ENCODE measurements around the gene PHYHD1. TPM values are rescaled to one million over a fixed set of nuclear protein-coding genes. Genes with fewer than 3 reads are reported as not detected.

Gene PHYHD1
- total and polyA plus RNA-seq, 5 donors from 2014 or later, result 0.40 to 0.60 (median 0.52) TPM; not detected in 2

GRCh38 chr9:128979111-128979510, 58.3 kb downstream of the PHYHD1 start:
- Histone ChIP-seq H3K36me3 (ENCODE audit: control insufficient read depth, insufficient read depth, low read length) (peaks cover 85% of the 10 kb centered on the region), H3K4me3 (ENCODE audit: low read depth, low read length) (no peak overlapping the region), H3K27ac (ENCODE audit: insufficient read depth, low read length, poor library complexity, severe bottlenecking) (no peak overlapping the region), H3K9me3 (ENCODE audit: control insufficient read depth in 2 of 2, low read length in 2 of 2) (no peaks in the 10 kb centered on the region), H3K4me1 (ENCODE audit: control insufficient read depth, insufficient read depth, low read length, poor library complexity, severe bottlenecking) (no peaks in the 10 kb centered on the region), H3K27me3 (ENCODE audit: control insufficient read depth, insufficient read depth, low read length) (no peaks in the 10 kb centered on the region)
- no peak for DNase-seq
- Mint-ChIP-seq H3K4me3 (peak overlapping the region in 1 of 4 donors; percentile 82), H3K36me3 (peaks cover 59% of the 10 kb centered on the region), H3K27ac (no peak overlapping the region), H3K4me1 (no peaks in the 10 kb centered on the region), H3K27me3 (no peaks in the 10 kb centered on the region), H3K9me3 (no peaks in the 10 kb centered on the region)
- ATAC-seq (ENCODE audit: low read depth in 2 of 2), result no peak

- H3K27ac Mint-ChIP-seq, result no peak overlapping the region
- H3K36me3 ChIP-seq (ENCODE audit: control insufficient read depth, insufficient read depth, low read length), result peaks cover 94% of the 10 kb centered on the region
- ATAC-seq (ENCODE audit: low read depth in 2 of 2) (no peak), DNase-seq (no peak)
- no peak overlapping the region for H3K27ac ChIP-seq (ENCODE audit: insufficient read depth, low read length, poor library complexity, severe bottlenecking)
- no peaks in the 10 kb centered on the region for H3K9me3 ChIP-seq (ENCODE audit: control insufficient read depth in 2 of 2, low read length in 2 of 2)
- peaks cover 76% of the 10 kb centered on the region for H3K36me3 Mint-ChIP-seq
- H3K4me3 Mint-ChIP-seq, result no peak overlapping the region
- no peaks in the 10 kb centered on the region for H3K9me3 Mint-ChIP-seq
- no peaks in the 10 kb centered on the region for H3K27me3 Mint-ChIP-seq
- H3K27me3 ChIP-seq (ENCODE audit: control insufficient read depth, insufficient read depth, low read length), result no peaks in the 10 kb centered on the region
- H3K4me1 Mint-ChIP-seq, result no peaks in the 10 kb centered on the region
- H3K4me3 ChIP-seq (ENCODE audit: low read depth, low read length), result no peak overlapping the region
- H3K4me1 ChIP-seq (ENCODE audit: control insufficient read depth, insufficient read depth, low read length, poor library complexity, severe bottlenecking), result no peaks in the 10 kb centered on the region
Observed at GRCh38 chr9:128983536-128983935, 62.8 kb downstream of the PHYHD1 start.

GRCh38 chr9:128986671-128987070, 65.9 kb downstream of the PHYHD1 start:
- Mint-ChIP-seq H3K9me3 (no peaks in the 10 kb centered on the region), H3K27ac (no peak overlapping the region), H3K4me3 (no peak overlapping the region), H3K27me3 (peaks cover 4% of the 10 kb centered on the region), H3K36me3 (peaks cover 58% of the 10 kb centered on the region), H3K4me1 (no peaks in the 10 kb centered on the region)
- Histone ChIP-seq H3K4me3 (ENCODE audit: low read depth, low read length) (no peak overlapping the region), H3K27me3 (ENCODE audit: control insufficient read depth, insufficient read depth, low read length) (no peaks in the 10 kb centered on the region), H3K27ac (ENCODE audit: insufficient read depth, low read length, poor library complexity, severe bottlenecking) (no peak overlapping the region), H3K36me3 (ENCODE audit: control insufficient read depth, insufficient read depth, low read length) (peaks cover 73% of the 10 kb centered on the region), H3K9me3 (ENCODE audit: control insufficient read depth in 2 of 2, low read length in 2 of 2) (no peaks in the 10 kb centered on the region), H3K4me1 (ENCODE audit: control insufficient read depth, insufficient read depth, low read length, poor library complexity, severe bottlenecking) (no peaks in the 10 kb centered on the region)
- no peak for DNase-seq
- no peak for ATAC-seq (ENCODE audit: low read depth in 2 of 2)

- DNase-seq, result no peak
- Mint-ChIP-seq H3K4me3 (no peak overlapping the region), H3K9me3 (no peaks in the 10 kb centered on the region), H3K27ac (peak overlapping the region in 1 of 3 donors; percentile 76), H3K4me1 (no peaks in the 10 kb centered on the region), H3K27me3 (peaks cover 4% of the 10 kb centered on the region), H3K36me3 (peaks cover 52% of the 10 kb centered on the region)
- Histone ChIP-seq H3K4me1 (ENCODE audit: control insufficient read depth, insufficient read depth, low read length, poor library complexity, severe bottlenecking) (no peaks in the 10 kb centered on the region), H3K27ac (ENCODE audit: insufficient read depth, low read length, poor library complexity, severe bottlenecking) (no peak overlapping the region), H3K27me3 (ENCODE audit: control insufficient read depth, insufficient read depth, low read length) (no peaks in the 10 kb centered on the region), H3K9me3 (ENCODE audit: control insufficient read depth in 2 of 2, low read length in 2 of 2) (no peaks in the 10 kb centered on the region), H3K4me3 (ENCODE audit: low read depth, low read length) (no peak overlapping the region), H3K36me3 (ENCODE audit: control insufficient read depth, insufficient read depth, low read length) (peaks cover 71% of the 10 kb centered on the region)
- ATAC-seq (ENCODE audit: low read depth in 2 of 2), result no peak
Observed at GRCh38 chr9:128987805-128988204, 67.0 kb downstream of the PHYHD1 start.

Other genes with a start within 250 kb of the PHYHD1 start
- gene SET, start 231.8 kb upstream of the PHYHD1 start, total RNA-seq, result 226 TPM
- gene SET, start 231.8 kb upstream of the PHYHD1 start, polyA plus RNA-seq, result 100 to 1,000 TPM; 123 to 200 (median 154) TPM
- gene PKN3, start 218.5 kb upstream of the PHYHD1 start, total RNA-seq, result 2.6 TPM
- gene PKN3, start 218.5 kb upstream of the PHYHD1 start, polyA plus RNA-seq, result under 1 TPM in 3 of 4 donors, not detected in 1; 0.69 to 0.96 (median 0.70) TPM
- 25.1 TPM for gene ZDHHC12, start 196.9 kb upstream of the PHYHD1 start, total RNA-seq
- 10 to 100 TPM; 49.4 to 59.8 (median 54.3) TPM for gene ZDHHC12, start 196.9 kb upstream of the PHYHD1 start, polyA plus RNA-seq
- 44.7 TPM for gene ZER1, start 149.1 kb upstream of the PHYHD1 start, total RNA-seq
- gene ZER1, start 149.1 kb upstream of the PHYHD1 start, polyA plus RNA-seq, result 10 to 100 TPM; 31.9 to 44.2 (median 37.1) TPM
- gene TBC1D13, start 133.7 kb upstream of the PHYHD1 start, total RNA-seq, result 24.3 TPM
- gene TBC1D13, start 133.7 kb upstream of the PHYHD1 start, polyA plus RNA-seq, result 10 to 100 TPM; 13.3 to 18.8 (median 16.8) TPM
- gene ENDOG, start 102.5 kb upstream of the PHYHD1 start, total RNA-seq, result 9.6 TPM
- gene ENDOG, start 102.5 kb upstream of the PHYHD1 start, polyA plus RNA-seq, result 10 to 100 TPM; 15.6 to 20.6 (median 19.2) TPM
- gene SPOUT1, start 91.2 kb upstream of the PHYHD1 start, total RNA-seq, result 36.1 TPM
- gene SPOUT1, start 91.2 kb upstream of the PHYHD1 start, polyA plus RNA-seq, result 10 to 100 TPM; 43.0 to 77.7 (median 62.6) TPM
- gene KYAT1, start 39.0 kb upstream of the PHYHD1 start, total RNA-seq, result 8.2 TPM
- gene KYAT1, start 39.0 kb upstream of the PHYHD1 start, polyA plus RNA-seq, result 10 to 100 TPM; 11.3 to 15.7 (median 11.6) TPM
- gene LRRC8A, start 38.8 kb upstream of the PHYHD1 start, total RNA-seq, result 39.7 TPM
- 10 to 100 TPM; 29.3 to 35.0 (median 31.3) TPM for gene LRRC8A, start 38.8 kb upstream of the PHYHD1 start, polyA plus RNA-seq
- gene DOLK, start 26.6 kb downstream of the PHYHD1 start, total RNA-seq, result 6.1 TPM
- 10 to 100 TPM in 2 of 4 donors, 1 to 10 TPM in 2; 7.6 to 12.3 (median 9.7) TPM for gene DOLK, start 26.6 kb downstream of the PHYHD1 start, polyA plus RNA-seq
- 74.3 TPM for gene NUP188, start 26.7 kb downstream of the PHYHD1 start, total RNA-seq
- gene NUP188, start 26.7 kb downstream of the PHYHD1 start, polyA plus RNA-seq, result 10 to 100 TPM; 20.8 to 23.4 (median 21.8) TPM
- 77.8 TPM for gene SH3GLB2, start 107.3 kb downstream of the PHYHD1 start, total RNA-seq
- 10 to 100 TPM; 18.2 to 38.8 (median 26.6) TPM for gene SH3GLB2, start 107.3 kb downstream of the PHYHD1 start, polyA plus RNA-seq
- gene MIGA2, start 115.6 kb downstream of the PHYHD1 start, total RNA-seq, result 48.5 TPM
- gene MIGA2, start 115.6 kb downstream of the PHYHD1 start, polyA plus RNA-seq, result 1 to 10 TPM; 6.3 to 8.0 (median 7.6) TPM
- gene DOLPP1, start 160.1 kb downstream of the PHYHD1 start, total RNA-seq, result 3.9 TPM
- gene DOLPP1, start 160.1 kb downstream of the PHYHD1 start, polyA plus RNA-seq, result 1 to 10 TPM; 8.6 to 9.3 (median 8.9) TPM
- gene CRAT, start 189.8 kb downstream of the PHYHD1 start, total RNA-seq, result 12.5 TPM
- 10 to 100 TPM in 2 of 4 donors, 1 to 10 TPM in 2; 8.7 to 11.4 (median 10.2) TPM for gene CRAT, start 189.8 kb downstream of the PHYHD1 start, polyA plus RNA-seq
- 53.7 TPM for gene PTPA, start 190.4 kb downstream of the PHYHD1 start, total RNA-seq
- 10 to 100 TPM; 12.9 to 21.6 (median 16.0) TPM for gene PTPA, start 190.4 kb downstream of the PHYHD1 start, polyA plus RNA-seq

Measured in CD4-positive, CD25-positive, alpha-beta regulatory T cell (primary cell).